Fibroblast of peridontal ligament (primary cell): ENCODE results near the gene SEC22A.
"Not testable (repeated sequence)": the region's sequence is repeated elsewhere in the genome, so short reads cannot be mapped to it uniquely, and the experiment has no call there.

Experiments used
- DNase-seq: peaks from one replicate; pipeline ENCODE4 v3.0.0-alpha.2; 2010; ENCODE audit errors: extremely low read depth

Gene SEC22A

DNA sequence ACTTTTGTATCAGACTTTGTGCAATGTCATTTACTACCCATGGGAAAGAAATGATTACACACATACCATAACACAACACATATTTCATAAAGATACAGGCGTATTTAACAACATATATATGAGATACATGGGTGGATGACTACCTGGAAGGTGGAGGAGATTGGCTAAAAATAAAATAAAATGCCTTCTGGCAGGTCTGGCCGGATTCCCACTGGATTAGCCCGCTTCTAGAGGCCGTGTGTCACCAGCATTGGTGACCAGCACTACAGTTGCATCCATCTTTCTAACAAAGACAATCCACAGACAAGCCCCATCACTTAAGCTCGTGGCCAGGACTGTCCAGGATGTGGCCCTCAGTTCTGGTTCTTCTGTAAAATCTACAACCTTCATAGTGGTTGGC is 21.0 kb upstream of the SEC22A start:
- no peak for DNase-seq

- no peak for DNase-seq
Measured at GRCh38 chr3:123186695-123187094, 15.0 kb upstream of the SEC22A start.

DNA sequence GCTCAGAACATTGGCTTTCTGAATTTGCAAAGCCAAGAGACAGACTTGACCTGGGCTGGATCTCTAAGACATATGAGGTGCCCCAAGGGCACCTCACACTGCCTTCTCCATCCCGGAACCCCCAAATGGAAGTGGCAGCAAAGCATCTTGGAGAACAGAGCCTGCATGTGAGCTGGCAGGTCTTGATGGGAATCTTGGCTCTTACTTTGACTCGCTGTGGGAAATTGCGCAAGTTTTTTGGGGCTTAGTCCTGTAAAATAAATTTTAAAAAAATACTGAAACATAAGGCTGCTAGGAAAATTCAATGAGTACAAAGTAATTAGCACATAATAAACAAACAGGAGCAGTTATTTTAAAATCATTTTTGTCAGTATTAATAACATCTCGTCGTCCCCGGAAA is 13.7 kb upstream of the SEC22A start:
- peak; percentile 42 for DNase-seq

DNA sequence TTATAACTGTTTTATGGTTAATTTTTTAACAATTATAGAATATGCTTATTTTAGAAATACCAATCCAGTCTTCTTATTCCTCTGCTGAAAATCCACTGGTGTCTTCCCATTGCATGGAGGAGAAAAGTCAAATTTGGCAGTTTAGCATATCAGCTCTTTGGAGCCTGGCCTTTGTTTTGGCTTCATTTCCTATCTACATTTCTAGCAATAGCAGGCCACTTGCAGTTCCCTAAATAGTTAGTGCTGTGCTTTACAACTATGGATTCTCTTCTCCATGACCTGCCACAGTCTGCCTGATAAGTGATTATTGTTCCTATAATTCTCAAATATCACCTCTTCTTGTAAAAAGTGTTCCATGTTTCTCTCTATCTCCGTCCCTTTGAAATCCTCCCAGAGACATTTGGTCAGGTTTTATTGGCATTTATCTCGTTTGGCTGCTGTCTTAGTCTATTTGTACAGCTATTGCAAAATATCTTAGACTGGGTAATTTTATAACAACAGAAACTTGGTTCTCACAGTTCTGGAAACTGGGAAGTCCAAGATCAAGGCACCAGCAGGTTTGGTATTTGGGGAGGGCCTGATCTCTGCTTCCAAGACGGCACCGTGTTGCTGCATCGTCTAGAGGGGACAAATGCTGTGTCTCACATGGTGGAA is 8.2 kb upstream of the SEC22A start:
- no peak for DNase-seq

DNA sequence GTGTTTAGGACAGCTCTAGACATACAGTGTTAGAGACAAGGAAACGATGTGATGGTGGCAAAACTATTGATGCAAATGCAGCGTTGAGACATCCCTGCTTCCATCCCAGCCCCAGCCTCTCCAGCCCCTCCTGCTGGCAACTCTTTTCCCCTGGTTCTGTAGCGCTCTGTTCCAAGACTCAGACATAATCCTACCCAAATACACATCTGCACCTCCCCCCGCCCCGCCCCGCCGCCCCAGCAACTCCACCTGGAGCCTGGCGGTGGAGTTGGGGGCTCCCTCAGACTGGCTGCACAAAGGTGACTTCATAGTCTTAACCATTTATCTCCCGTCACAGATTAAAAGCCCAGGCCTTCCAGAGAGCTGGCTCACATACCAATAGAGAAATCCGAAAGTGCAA is 7.2 kb upstream of the SEC22A start:
- DNase-seq, result peak; percentile 10

DNA sequence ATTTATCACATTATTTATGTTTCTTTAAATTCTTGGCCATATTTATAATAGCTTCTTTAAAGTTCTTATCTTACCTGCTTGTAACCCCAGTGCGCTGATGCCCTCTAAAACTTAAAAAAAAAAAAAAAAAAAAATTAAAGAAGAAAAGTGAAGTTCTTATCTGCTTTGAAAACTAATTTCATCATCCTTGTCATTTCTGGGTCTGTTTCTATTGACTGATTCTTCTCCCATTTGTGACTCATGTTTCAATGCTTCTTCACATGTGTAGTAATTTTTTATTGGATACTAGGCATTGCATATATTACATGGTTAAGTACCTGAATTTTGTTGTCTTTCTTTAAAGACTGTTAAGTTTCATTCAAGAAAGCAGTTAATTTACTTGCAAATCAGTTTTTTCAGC is 3.4 kb upstream of the SEC22A start:
- DNase-seq, result no peak

DNA sequence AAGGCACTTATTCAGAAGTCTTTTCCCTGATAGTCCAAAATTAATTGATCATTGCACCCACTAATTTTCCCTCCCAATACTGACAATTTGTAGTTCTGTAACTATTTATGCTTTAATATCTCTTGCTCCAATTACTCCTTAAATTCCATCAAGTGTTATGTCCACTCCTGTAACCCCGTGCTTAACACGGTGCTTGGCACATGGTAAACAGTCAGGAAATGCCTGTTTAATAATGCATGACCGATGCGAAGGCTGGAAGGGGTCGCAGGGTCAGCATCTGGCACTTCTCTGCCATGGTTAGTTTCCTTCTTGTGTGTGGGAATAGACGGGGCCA is 553 bp upstream of the SEC22A start:
- DNase-seq, result no peak

- DNase-seq, result no peak
Measured at GRCh38 chr3:123202451-123202850, 708 bp downstream of the SEC22A start.

DNA sequence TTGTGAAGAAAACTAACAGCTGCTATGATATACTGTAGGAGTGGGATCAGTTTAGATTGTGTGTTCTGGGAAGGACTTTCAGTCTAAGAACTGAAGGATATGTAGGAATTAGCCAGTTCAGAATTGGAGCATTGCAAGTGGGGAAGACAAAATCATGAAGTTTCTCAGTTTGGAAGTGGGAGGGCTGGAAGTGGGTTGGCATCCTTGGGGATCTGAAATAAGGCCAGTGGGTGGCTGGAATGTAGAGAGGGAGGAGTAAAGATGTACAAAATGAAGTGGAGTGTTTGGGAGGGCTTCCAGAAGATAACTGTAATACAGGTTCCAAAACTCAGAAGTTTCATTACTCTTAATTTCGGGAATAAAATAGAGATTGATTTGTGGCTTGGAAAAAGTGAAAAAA is 17.2 kb downstream of the SEC22A start:
- DNase-seq, result peak; percentile 2

DNA sequence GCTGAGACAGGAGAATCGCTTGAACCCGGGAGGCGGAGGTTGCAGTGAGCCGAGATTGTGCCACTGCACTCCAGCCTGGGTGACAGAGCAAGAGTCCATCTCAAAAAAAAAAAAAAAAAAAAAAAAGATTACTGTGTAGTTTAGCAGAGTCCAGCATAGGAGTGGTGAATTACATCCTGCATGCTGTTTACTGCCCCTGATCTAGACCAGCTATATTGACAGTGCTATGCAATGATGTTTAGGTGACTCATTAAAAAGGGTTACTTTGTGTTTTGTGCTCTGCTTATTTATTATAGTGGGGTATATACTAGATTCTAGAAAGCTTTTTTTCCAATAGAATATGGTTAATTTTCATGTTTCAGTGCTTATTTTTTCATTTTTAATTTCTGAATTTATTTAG is 19.6 kb downstream of the SEC22A start:
- not testable (repeated sequence) for DNase-seq

DNA sequence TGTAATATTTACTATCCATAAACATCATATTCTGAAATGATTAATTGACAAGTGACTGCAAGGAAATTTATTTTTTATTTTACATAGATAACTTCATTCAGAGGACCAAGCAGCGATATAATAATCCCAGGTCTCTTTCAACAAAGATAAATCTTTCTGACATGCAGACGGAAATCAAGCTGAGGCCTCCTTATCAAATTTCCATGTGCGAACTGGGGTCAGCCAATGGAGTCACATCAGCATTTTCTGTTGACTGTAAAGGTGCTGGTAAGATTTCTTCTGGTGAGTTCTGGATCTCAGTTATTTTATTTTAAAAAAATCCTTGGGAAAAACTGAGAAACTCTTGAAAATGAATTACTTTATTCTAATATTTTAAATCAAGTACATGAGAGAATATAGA is 23.3 kb downstream of the SEC22A start:
- DNase-seq, result no peak

GRCh38 chr3:123226549-123226948 is 24.8 kb downstream of the SEC22A start:
- DNase-seq, result no peak

DNA sequence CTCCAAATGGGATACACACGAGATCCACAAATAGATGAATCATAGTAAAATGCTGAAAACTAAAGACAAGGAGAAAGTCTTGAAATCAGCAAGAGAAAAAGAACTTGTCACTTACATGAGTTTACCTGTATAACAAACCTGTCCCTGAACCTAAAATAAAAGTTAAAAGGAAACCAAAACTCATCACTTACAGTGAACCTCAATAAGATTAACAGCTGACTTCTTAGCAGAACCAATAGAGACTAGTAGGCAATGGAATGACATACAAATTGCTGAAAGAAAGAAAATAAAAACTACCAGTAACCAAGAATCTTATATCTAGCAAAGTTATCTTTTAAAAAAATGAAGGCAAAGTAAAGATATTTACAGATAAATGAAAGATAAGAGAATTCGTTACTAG is 27.4 kb downstream of the SEC22A start:
- DNase-seq, result peak; percentile 13

- no peak for DNase-seq
Measured at GRCh38 chr3:123236902-123237301, 35.2 kb downstream of the SEC22A start.

- not testable (repeated sequence) for DNase-seq
Measured at GRCh38 chr3:123239186-123239585, 37.4 kb downstream of the SEC22A start.

- no peak for DNase-seq
Measured at GRCh38 chr3:123239756-123240155, 38.0 kb downstream of the SEC22A start.

GRCh38 chr3:123244128-123244527 is 42.4 kb downstream of the SEC22A start:
- DNase-seq, result no peak

DNA sequence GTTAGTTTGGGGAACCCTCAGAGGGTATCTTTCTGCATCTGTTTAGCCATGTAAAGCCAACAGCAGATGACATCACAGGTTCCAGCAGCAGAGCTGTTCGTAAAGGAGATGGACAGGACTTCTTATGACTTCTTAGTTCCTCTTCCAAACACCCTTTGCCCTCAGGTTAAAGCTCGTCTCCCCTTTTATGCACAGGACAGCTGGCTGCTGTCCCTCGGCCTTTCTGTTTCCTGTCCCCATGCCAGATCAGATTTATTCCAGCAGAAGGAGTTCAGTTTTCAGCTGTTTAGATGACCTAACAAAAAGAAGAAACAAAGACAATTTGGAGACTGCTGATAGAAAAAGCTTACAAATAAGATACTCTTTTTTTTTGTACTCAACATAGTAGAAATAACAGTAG is 45.1 kb downstream of the SEC22A start:
- DNase-seq, result no peak

DNA sequence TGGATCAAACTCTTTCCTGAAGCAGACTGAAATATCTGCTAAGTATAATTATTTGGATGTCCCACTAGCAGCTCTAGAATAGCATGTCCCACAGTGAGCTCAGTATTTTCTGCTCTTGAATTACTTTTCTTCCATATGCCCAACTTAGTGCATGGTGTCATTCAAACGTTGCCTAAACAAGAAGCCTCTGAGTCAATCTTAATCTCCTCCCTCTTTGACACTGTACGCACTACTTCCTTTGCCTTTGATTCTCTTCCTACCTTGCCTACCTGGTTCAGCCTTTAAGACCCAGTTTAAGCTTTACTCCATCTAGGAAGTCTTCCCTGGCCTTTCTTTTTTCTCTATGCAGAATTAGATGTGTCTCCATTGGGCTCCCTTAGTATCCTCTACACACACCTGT is 54.5 kb downstream of the SEC22A start:
- no peak for DNase-seq

- peak; percentile 19 for DNase-seq
Measured at GRCh38 chr3:123258359-123258758, 56.6 kb downstream of the SEC22A start.

DNA sequence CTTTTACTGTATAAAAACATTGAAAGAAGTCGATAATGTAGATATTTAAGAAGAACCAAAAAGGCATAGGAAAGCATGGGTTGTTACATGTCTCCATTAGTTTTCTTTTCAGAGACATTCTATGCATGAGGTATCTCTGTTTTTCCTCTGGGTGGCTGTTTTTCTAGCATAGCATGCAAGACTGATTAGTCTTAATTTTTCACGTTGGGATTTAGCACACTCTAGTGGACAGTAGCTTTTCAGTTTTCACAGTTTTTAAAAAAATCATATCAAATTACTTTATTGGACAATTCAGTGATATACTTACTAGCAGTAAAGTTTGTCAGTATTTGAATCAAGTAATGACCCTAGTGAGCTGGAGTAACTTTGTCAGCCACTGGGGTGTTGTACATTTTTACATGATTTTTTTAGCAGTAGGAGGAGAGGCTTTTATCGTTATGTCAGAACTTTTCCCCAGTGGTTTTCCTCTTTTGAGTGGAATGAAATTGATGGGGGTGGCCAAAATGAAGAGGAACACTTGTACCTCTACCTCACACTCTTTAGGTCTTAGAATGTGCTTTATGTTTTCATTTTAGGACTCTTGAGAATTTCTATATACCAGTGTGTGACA is 57.2 kb downstream of the SEC22A start:
- peak; percentile 83 for DNase-seq

DNA sequence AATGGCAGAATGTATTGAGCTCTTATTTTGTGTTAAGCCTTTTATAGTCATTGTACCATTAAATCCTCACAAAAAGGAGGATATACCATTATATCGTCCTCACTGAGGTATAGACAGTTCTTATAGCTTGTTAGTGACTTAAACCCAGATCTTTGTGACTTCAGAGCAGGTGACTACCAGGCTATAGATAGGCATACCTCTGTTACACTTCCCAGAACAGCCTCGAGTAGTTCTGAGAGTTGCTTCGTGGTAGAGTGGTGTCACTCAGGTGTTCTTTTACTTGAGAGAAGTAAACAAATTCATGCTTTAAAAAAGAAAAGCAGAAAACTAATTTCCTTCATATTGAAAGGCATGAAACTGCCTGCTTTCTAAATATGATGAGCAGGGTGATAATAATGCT is 59.9 kb downstream of the SEC22A start:
- DNase-seq, result no peak

DNA sequence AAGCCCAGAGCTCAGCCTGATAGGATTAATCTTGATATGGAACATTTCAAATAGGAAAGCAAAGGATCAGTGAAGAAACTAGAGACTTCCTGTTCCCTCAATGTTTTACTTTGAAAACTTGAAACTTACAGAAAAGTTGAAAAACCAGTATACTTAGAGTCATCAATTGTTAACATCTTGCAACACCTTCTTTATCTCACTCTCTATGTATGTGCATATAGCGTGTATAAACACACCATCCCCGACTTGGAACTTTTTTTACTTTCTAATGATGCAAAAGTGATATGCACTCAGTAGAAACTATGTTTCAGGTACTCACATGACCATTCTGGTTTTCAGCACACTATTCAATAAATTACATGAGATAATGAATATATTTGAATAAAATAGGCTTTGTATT is 60.5 kb downstream of the SEC22A start:
- DNase-seq, result no peak

DNA sequence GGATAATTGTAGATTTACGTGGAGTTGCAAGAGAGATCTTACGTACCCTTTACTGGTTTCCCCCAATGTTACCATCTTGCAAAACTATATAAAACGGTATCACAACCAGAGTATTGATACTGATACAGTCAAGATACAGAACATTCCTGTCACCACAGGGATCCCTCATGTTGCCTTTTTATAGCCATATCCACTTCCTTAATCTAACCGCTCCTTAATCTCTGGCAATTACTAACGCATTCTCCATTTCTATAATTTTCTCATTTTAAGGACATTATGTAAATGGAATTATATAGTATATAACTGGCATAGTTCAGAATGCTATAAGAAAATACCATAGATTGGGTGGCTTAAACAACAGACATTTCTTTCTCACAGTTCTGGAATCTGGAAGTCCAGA is 61.1 kb downstream of the SEC22A start:
- DNase-seq, result no peak
